ENCODE results near the gene RNF220. TPM values are rescaled to one million over a fixed set of nuclear protein-coding genes. Genes with fewer than 3 reads are reported as not detected.

Gene RNF220
- total and polyA plus RNA-seq, 2 of the 13 experiments (the other 11 are each of a cell fraction or from before 2014, with no cell fraction given): 48.2 to 72.1 TPM

- TF ChIP-seq UBTF (CRISPR knock-in tag; IDR thresholded peaks at IDR 0.05) (no peak), PRPF4 (IDR thresholded peaks at IDR 0.05; ENCODE audit: low read depth, low read length, poor library complexity, severe bottlenecking) (no peak), GMEB1 (CRISPR knock-in tag; IDR thresholded peaks at IDR 0.05; ENCODE audit: borderline replicate concordance) (no peak), TRIM22 (IDR thresholded peaks at IDR 0.05) (no peak), SRSF9 (IDR thresholded peaks at IDR 0.05; ENCODE audit: borderline replicate concordance, insufficient read depth, low read depth, low read length, poor library complexity, severe bottlenecking) (no peak), NFAT5 (CRISPR knock-in tag; IDR thresholded peaks at IDR 0.05) (no peak), ZNF160 (CRISPR knock-in tag; IDR thresholded peaks at IDR 0.05) (no peak)
These were observed 18.8 kb downstream of the RNF220 start (continued) for GRCh38 chr1:44423591-44424537.
